Activated T-helper 2 cell treated with anti-CD3 and anti-CD28 coated beads, Interferon-gamma antibody, Interleukin-2, Interleukin-4, amounts not matched to agents 10 μg/mL and 5 μg/mL and 100 μg/mL, durations not matched to agents 14 hours and 24 hours and 36 hours (primary cell): ENCODE results near the gene HIVEP1. TPM values are rescaled to one million over a fixed set of nuclear protein-coding genes. Genes with fewer than 3 reads are reported as not detected.
A peak's percentile ranks its signal among the peaks of the same experiment; 100 is the strongest.
"Not testable (repeated sequence)": the region's sequence is repeated elsewhere in the genome, so short reads cannot be mapped to it uniquely, and the experiment has no call there.

Experiments
- DNase-seq: peaks from one replicate; pipeline ENCODE4 v3.0.0; 2021; ENCODE audit warnings: low spot score
- H3K27ac Mint-ChIP-seq: one replicate; pipeline ENCODE4 v1.8.0; 2021; ENCODE audit warnings: mixed read lengths
- H3K27me3 Mint-ChIP-seq: one replicate; pipeline ENCODE4 v1.8.0; 2021; ENCODE audit warnings: low read depth, mixed read lengths
- H3K36me3 Mint-ChIP-seq: one replicate; pipeline ENCODE4 v1.8.0; 2021; ENCODE audit warnings: low read depth, mixed read lengths
- H3K4me1 Mint-ChIP-seq: one replicate; pipeline ENCODE4 v1.8.0; 2021; ENCODE audit warnings: low read depth, mixed read lengths
- H3K4me3 Mint-ChIP-seq: one replicate; pipeline ENCODE4 v1.8.0; 2021; ENCODE audit warnings: low read depth, mild to moderate bottlenecking, moderate library complexity, mixed read lengths
- H3K9me3 Mint-ChIP-seq: one replicate; pipeline ENCODE4 v1.8.0; 2021; ENCODE audit warnings: mixed read lengths
- intact Hi-C: fragments of 100-400 bp; cut with micrococcal nuclease; formaldehyde crosslinking; loops from one replicate; pipeline ENCODE4 v1.15.1; 2023
- total RNA-seq: library from RNA; stranded (reverse); gene quantifications from 2 replicates; pipeline ENCODE4 v1.2.3, GENCODE V29; 2022

HIVEP1 gene
- total RNA-seq, 1 donor from 2014 or later = 63.8 TPM

GRCh38 chr6:12094689-12095088, 82.6 kb downstream of the HIVEP1 start:
- H3K9me3 Mint-ChIP-seq = no peaks in the 10 kb centered on the region
- peaks cover 14% of the 10 kb centered on the region for H3K4me1 Mint-ChIP-seq
- H3K27me3 Mint-ChIP-seq = no peaks in the 10 kb centered on the region
- intact Hi-C loops = no loop called here
- H3K27ac Mint-ChIP-seq = no peak overlapping the region
- H3K36me3 Mint-ChIP-seq = peaks cover 42% of the 10 kb centered on the region
- H3K4me3 Mint-ChIP-seq = no peak overlapping the region
- no peak for DNase-seq

- intact Hi-C loops = no loop called here
- Mint-ChIP-seq H3K4me1 (peaks cover 18% of the 10 kb centered on the region), H3K4me3 (no peak overlapping the region), H3K27me3 (no peaks in the 10 kb centered on the region), H3K27ac (no peak overlapping the region), H3K36me3 (peaks cover 37% of the 10 kb centered on the region), H3K9me3 (no peaks in the 10 kb centered on the region)
- no peak for DNase-seq
Observed at GRCh38 chr6:12096342-12096741, 84.2 kb downstream of the HIVEP1 start.

GRCh38 chr6:12097791-12098190, 85.7 kb downstream of the HIVEP1 start:
- DNase-seq = no peak
- no peaks in the 10 kb centered on the region for H3K9me3 Mint-ChIP-seq
- H3K36me3 Mint-ChIP-seq = peaks cover 35% of the 10 kb centered on the region
- no peak overlapping the region for H3K27ac Mint-ChIP-seq
- intact Hi-C loops = no loop called here
- H3K4me1 Mint-ChIP-seq = peaks cover 28% of the 10 kb centered on the region
- no peak overlapping the region for H3K4me3 Mint-ChIP-seq
- H3K27me3 Mint-ChIP-seq = no peaks in the 10 kb centered on the region

GRCh38 chr6:12099623-12100338, 87.7 kb downstream of the HIVEP1 start:
- intact Hi-C loops = no loop called here
- Mint-ChIP-seq H3K9me3 (peaks cover 4% of the 10 kb centered on the region), H3K4me3 (no peak overlapping the region), H3K36me3 (peaks cover 35% of the 10 kb centered on the region), H3K27ac (no peak overlapping the region), H3K27me3 (no peaks in the 10 kb centered on the region), H3K4me1 (peaks cover 31% of the 10 kb centered on the region)
- DNase-seq = no peak

GRCh38 chr6:12101048-12101447, 88.9 kb downstream of the HIVEP1 start:
- Mint-ChIP-seq H3K9me3 (peaks cover 4% of the 10 kb centered on the region), H3K4me3 (no peak overlapping the region), H3K36me3 (peaks cover 33% of the 10 kb centered on the region), H3K27ac (no peak overlapping the region), H3K27me3 (no peaks in the 10 kb centered on the region), H3K4me1 (peaks cover 25% of the 10 kb centered on the region)
- no peak for DNase-seq
- intact Hi-C loops = no loop called here

GRCh38 chr6:12101653-12102312, 89.7 kb downstream of the HIVEP1 start:
- peaks cover 23% of the 10 kb centered on the region for H3K4me1 Mint-ChIP-seq
- DNase-seq = no peak
- intact Hi-C loops = no loop called here
- H3K9me3 Mint-ChIP-seq = peaks cover 4% of the 10 kb centered on the region
- peak overlapping the region; percentile 12 for H3K27ac Mint-ChIP-seq
- H3K27me3 Mint-ChIP-seq = no peaks in the 10 kb centered on the region
- H3K36me3 Mint-ChIP-seq = peaks cover 37% of the 10 kb centered on the region
- H3K4me3 Mint-ChIP-seq = no peak overlapping the region

GRCh38 chr6:12102350-12102749, 90.2 kb downstream of the HIVEP1 start:
- H3K4me1 Mint-ChIP-seq = peaks cover 23% of the 10 kb centered on the region
- intact Hi-C loops = no loop called here
- H3K9me3 Mint-ChIP-seq = peaks cover 4% of the 10 kb centered on the region
- peaks cover 43% of the 10 kb centered on the region for H3K36me3 Mint-ChIP-seq
- DNase-seq = no peak
- H3K27ac Mint-ChIP-seq = no peak overlapping the region
- no peak overlapping the region for H3K4me3 Mint-ChIP-seq
- H3K27me3 Mint-ChIP-seq = no peaks in the 10 kb centered on the region

- intact Hi-C loops = no loop called here
- no peak overlapping the region for H3K4me3 Mint-ChIP-seq
- H3K9me3 Mint-ChIP-seq = peaks cover 4% of the 10 kb centered on the region
- peaks cover 47% of the 10 kb centered on the region for H3K36me3 Mint-ChIP-seq
- no peaks in the 10 kb centered on the region for H3K27me3 Mint-ChIP-seq
- no peak for DNase-seq
- peaks cover 20% of the 10 kb centered on the region for H3K4me1 Mint-ChIP-seq
- H3K27ac Mint-ChIP-seq = no peak overlapping the region
Observed at GRCh38 chr6:12103158-12103557, 91.0 kb downstream of the HIVEP1 start.

- H3K36me3 Mint-ChIP-seq = peaks cover 55% of the 10 kb centered on the region
- no peak for DNase-seq
- no peaks in the 10 kb centered on the region for H3K27me3 Mint-ChIP-seq
- H3K27ac Mint-ChIP-seq = no peak overlapping the region
- intact Hi-C loops = no loop called here
- no peak overlapping the region for H3K4me3 Mint-ChIP-seq
- peaks cover 27% of the 10 kb centered on the region for H3K4me1 Mint-ChIP-seq
- peaks cover 4% of the 10 kb centered on the region for H3K9me3 Mint-ChIP-seq
Observed at GRCh38 chr6:12105271-12105670, 93.2 kb downstream of the HIVEP1 start.

GRCh38 chr6:12108376-12108775, 96.3 kb downstream of the HIVEP1 start:
- H3K4me3 Mint-ChIP-seq, DNase-seq, H3K9me3 Mint-ChIP-seq, intact Hi-C loops, H3K27ac Mint-ChIP-seq, H3K27me3 Mint-ChIP-seq: not testable (repeated sequence)
- Mint-ChIP-seq H3K36me3 (peaks cover 62% of the 10 kb centered on the region), H3K4me1 (peaks cover 36% of the 10 kb centered on the region)

- DNase-seq = no peak
- Mint-ChIP-seq H3K27ac (peak overlapping the region; percentile 26), H3K27me3 (no peaks in the 10 kb centered on the region), H3K4me3 (no peak overlapping the region), H3K9me3 (no peaks in the 10 kb centered on the region), H3K4me1 (peaks cover 50% of the 10 kb centered on the region), H3K36me3 (peaks cover 67% of the 10 kb centered on the region)
- intact Hi-C loops = loop anchor here (10.0 kb wide), 1 partner anchor 124 kb away; no protein-coding TSS in a partner anchor
Observed at GRCh38 chr6:12110523-12111362, 98.6 kb downstream of the HIVEP1 start.

- intact Hi-C loops = loop anchor here (10.0 kb wide), 1 partner anchor 123 kb away; no protein-coding TSS in a partner anchor
- no peak overlapping the region for H3K4me3 Mint-ChIP-seq
- H3K27ac Mint-ChIP-seq = no peak overlapping the region
- peaks cover 55% of the 10 kb centered on the region for H3K4me1 Mint-ChIP-seq
- DNase-seq = no peak
- H3K9me3 Mint-ChIP-seq = peaks cover 2% of the 10 kb centered on the region
- H3K27me3 Mint-ChIP-seq = no peaks in the 10 kb centered on the region
- peaks cover 69% of the 10 kb centered on the region for H3K36me3 Mint-ChIP-seq
Observed at GRCh38 chr6:12111363-12111670, 99.2 kb downstream of the HIVEP1 start.
